Naive B cell (primary cell): ENCODE measurements around the gene MARK3. TPM values are rescaled to one million over a fixed set of nuclear protein-coding genes. Genes with fewer than 3 reads are reported as not detected.

Experiments
- ATAC-seq, 2 donors: fragments of 150-1000 bp; cut with Tn5 transposase; 2 replicates each; pipeline ENCODE4 v1.10.0; 2021; ENCODE audit warnings: low read depth in 2 of 2, mild to moderate bottlenecking in 2 of 2, moderate library complexity in 2 of 2
- DNase-seq: peaks from one replicate; pipeline ENCODE4 v3.0.0; 2022
- H3K27ac Mint-ChIP-seq, 6 donors: one replicate each; pipeline ENCODE4 v1.8.0; 2020 to 2022; ENCODE audit warnings: mild to moderate bottlenecking in 6 of 6, mixed read lengths in 6 of 6, moderate library complexity in 5 of 6, inconsistent platforms in 2 of 6
- H3K27me3 Mint-ChIP-seq, 3 donors: one replicate each; pipeline ENCODE4 v1.8.0; 2021 to 2022; ENCODE audit warnings: mixed read lengths in 3 of 3, mild to moderate bottlenecking in 1 of 3
- H3K36me3 Mint-ChIP-seq, 2 donors: one replicate each; pipeline ENCODE4 v1.8.0; 2020 to 2022; ENCODE audit warnings: mixed read lengths in 2 of 2, inconsistent platforms in 1 of 2, mild to moderate bottlenecking in 1 of 2
- H3K4me1 Mint-ChIP-seq, 3 donors: one replicate each; pipeline ENCODE4 v1.8.0; 2020 to 2022; ENCODE audit warnings: mixed read lengths in 3 of 3, inconsistent platforms in 1 of 3, mild to moderate bottlenecking in 1 of 3, moderate library complexity in 1 of 3
- H3K4me3 Mint-ChIP-seq, 8 donors: one replicate each; pipeline ENCODE4 v1.8.0; 2020 to 2022; ENCODE audit warnings: mild to moderate bottlenecking in 8 of 8, mixed read lengths in 8 of 8, moderate library complexity in 8 of 8, inconsistent platforms in 2 of 8
- H3K9me3 Mint-ChIP-seq, 7 donors: one replicate each; pipeline ENCODE4 v1.8.0; 2020 to 2022; ENCODE audit warnings: mixed read lengths in 7 of 7, mild to moderate bottlenecking in 5 of 7, inconsistent platforms in 2 of 7, moderate library complexity in 1 of 7
- polyA plus RNA-seq, 6 donors: library from polyadenylated mRNA; unstranded; fragments of 300-500 nt; fragmentation: Illumina TruSeq; gene quantifications; one replicate each; pipeline ENCODE4 v1.2.3, GENCODE V29; 2021; ENCODE audit warnings: low read depth in 6 of 6

The MARK3 gene
- polyA plus RNA-seq, 6 donors from 2014 or later, result 31.4 to 61.4 (median 34.6) TPM

GRCh38 chr14:103534576-103535061 lies 149.4 kb downstream of the MARK3 start:
- DNase-seq, result no peak
- Mint-ChIP-seq H3K9me3 (no peaks in the 10 kb centered on the region), H3K36me3 (no peaks in the 10 kb centered on the region), H3K4me1 (peaks cover 18 to 30% (median 24%) of the 10 kb centered on the region in 3 donors), H3K4me3 (no peak overlapping the region), H3K27me3 (peaks cover 0 to 5% (median 0%) of the 10 kb centered on the region in 3 donors), H3K27ac (no peak overlapping the region)
- ATAC-seq, result no peak

- Mint-ChIP-seq H3K27me3 (peaks cover 0 to 5% (median 0%) of the 10 kb centered on the region in 3 donors), H3K27ac (peak overlapping the region in 1 of 6 donors; percentile 37), H3K9me3 (no peaks in the 10 kb centered on the region), H3K36me3 (no peaks in the 10 kb centered on the region), H3K4me1 (peaks cover 11 to 24% (median 18%) of the 10 kb centered on the region in 3 donors), H3K4me3 (no peak overlapping the region)
- no peak for ATAC-seq
- no peak for DNase-seq
Measured at GRCh38 chr14:103535081-103535890, 150.1 kb downstream of the MARK3 start.

DNA sequence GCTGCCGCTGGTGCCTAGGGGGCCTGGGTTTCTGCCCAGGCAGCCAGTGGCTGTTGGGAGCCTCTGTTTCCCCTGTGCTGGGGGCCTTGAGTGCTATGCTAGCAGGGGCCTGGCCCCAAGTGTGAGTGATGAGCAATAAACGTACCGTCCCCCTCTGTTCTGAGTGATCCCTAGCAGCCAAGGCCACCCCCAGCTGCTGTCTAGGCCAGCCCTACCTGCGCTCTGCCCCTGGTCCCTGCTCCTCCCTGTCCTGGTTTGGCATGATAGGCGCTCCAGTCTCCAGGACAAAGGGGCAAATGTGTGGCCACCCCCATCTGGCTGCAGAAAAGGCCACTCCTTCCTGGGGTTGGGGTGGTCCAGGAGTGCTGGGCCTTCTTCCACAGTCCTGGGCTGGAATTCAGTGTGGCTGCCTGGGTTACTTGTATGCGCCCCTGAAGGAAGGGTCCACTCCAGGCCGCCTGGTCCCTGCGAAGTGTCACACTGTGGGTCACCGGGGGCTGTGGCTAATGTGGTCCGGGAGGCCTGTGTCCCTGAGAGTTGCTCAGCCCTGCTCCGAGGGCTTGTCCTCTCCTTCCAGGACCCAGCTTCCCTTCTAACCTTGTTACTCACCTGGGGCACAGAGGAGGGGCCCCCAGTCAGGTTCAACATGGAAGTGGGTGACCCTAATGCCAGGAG lies 150.8 kb downstream of the MARK3 start:
- DNase-seq (no peak), ATAC-seq (no peak)
- Mint-ChIP-seq H3K4me3 (peak overlapping the region in 1 of 8 donors; percentile 35), H3K27ac (no peak overlapping the region), H3K27me3 (peaks cover 0 to 5% (median 0%) of the 10 kb centered on the region in 3 donors), H3K4me1 (peaks cover 7 to 17% (median 14%) of the 10 kb centered on the region in 3 donors), H3K36me3 (no peaks in the 10 kb centered on the region), H3K9me3 (no peaks in the 10 kb centered on the region)

- Mint-ChIP-seq H3K4me3 (no peak overlapping the region), H3K27me3 (peaks cover 0 to 5% (median 0%) of the 10 kb centered on the region in 3 donors), H3K4me1 (peaks cover under 1 to 10% (median 7%) of the 10 kb centered on the region in 3 donors), H3K9me3 (no peaks in the 10 kb centered on the region), H3K27ac (peak overlapping the region in 2 of 6 donors; percentile 52 to 65), H3K36me3 (no peaks in the 10 kb centered on the region)
- DNase-seq (no peak), ATAC-seq (no peak)
Measured at GRCh38 chr14:103536693-103537092, 151.5 kb downstream of the MARK3 start.

GRCh38 chr14:103537175-103537990 lies 152.2 kb downstream of the MARK3 start:
- Mint-ChIP-seq H3K4me3 (no peak overlapping the region), H3K27ac (peak overlapping the region in 2 of 6 donors; percentile 7 to 65), H3K27me3 (peaks cover 0 to 5% (median 0%) of the 10 kb centered on the region in 3 donors), H3K36me3 (no peaks in the 10 kb centered on the region), H3K9me3 (no peaks in the 10 kb centered on the region), H3K4me1 (peaks cover 0 to 5% (median 3%) of the 10 kb centered on the region in 3 donors)
- DNase-seq, result no peak
- no peak for ATAC-seq

DNA sequence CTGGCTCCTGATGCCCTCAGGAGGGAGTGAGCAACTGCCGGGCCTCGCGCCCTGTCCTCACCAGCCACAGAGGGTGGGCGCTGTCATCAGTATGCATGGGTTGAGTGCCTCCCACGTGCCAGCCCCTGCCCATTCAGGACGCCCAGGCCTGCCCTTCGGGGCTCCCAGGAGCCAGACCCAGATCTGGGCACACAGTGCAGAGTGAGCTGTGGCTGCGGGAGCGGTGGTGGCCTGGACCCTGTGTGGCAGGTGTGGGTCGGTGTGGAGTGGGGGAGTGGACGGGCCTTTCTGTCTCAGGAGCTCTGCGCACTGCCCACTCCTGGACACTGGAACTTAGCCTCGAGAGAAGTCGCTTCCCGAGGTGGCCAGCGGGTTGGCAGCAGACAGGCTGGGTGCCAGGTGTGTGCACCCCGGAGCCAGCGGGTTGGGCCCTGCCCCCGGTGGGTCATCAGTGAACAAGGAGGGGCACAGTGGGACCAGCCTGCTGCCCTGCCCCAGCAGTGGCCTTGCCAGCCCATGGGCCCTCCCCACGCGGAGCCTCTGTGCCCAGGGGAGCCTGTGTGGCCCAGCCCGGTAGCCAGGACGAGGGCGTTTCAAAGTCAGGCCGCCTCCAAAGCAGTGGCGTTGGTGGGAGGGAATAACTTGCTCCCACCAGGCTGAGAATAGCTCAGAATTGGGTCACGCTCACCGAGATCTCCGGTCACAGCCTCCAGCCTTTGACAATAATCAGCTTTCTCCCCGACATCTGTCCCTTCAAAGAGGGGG lies 153.3 kb downstream of the MARK3 start:
- H3K4me1 Mint-ChIP-seq, result peaks cover 0 to 5% (median 3%) of the 10 kb centered on the region in 3 donors
- no peak overlapping the region for H3K27ac Mint-ChIP-seq
- peaks cover 0 to 5% (median 0%) of the 10 kb centered on the region in 3 donors for H3K27me3 Mint-ChIP-seq
- no peak overlapping the region for H3K4me3 Mint-ChIP-seq
- H3K9me3 Mint-ChIP-seq, result no peaks in the 10 kb centered on the region
- no peak for DNase-seq
- H3K36me3 Mint-ChIP-seq, result no peaks in the 10 kb centered on the region
- peak in 1 of 2 donors; percentile 9 for ATAC-seq

DNA sequence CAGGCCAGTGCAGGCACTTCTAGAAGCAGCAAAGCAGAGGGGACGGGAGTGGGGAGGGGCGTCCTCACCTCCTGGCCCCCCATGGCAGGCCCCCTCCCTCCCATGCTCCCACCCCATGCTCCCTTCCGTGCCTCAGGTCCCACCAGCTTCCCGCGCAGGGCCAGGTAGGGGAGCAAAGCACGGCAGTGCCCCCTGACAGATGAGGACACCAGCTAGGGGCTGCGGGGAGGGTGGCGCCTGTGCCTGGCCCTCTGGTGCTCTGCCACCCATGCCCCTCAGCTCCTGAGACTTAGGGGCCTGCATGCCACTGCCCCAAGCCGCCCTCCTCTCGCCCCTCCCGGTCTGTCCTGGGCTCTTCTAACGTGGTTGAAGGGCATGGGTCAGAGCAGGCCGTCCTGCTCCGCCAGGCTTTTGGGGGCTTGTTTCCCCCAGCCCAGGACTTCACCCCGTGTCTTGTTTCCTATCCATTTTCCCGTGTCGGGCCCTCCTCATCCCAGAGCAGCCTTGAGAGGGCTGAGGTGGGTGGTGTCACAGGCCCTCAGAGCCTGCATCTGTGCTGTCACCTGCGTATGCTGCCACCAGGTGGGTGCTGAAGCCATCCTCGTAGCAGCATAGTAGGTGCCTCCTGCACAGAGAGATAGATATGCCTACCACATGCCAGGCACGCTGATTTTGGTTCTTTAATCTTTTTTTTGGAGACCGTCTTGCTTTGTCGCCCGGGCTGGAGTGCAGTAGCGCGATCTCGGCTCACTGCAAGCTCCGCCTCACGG lies 154.0 kb downstream of the MARK3 start:
- ATAC-seq, result no peak
- peaks cover 0 to 5% (median 0%) of the 10 kb centered on the region in 3 donors for H3K27me3 Mint-ChIP-seq

DNA sequence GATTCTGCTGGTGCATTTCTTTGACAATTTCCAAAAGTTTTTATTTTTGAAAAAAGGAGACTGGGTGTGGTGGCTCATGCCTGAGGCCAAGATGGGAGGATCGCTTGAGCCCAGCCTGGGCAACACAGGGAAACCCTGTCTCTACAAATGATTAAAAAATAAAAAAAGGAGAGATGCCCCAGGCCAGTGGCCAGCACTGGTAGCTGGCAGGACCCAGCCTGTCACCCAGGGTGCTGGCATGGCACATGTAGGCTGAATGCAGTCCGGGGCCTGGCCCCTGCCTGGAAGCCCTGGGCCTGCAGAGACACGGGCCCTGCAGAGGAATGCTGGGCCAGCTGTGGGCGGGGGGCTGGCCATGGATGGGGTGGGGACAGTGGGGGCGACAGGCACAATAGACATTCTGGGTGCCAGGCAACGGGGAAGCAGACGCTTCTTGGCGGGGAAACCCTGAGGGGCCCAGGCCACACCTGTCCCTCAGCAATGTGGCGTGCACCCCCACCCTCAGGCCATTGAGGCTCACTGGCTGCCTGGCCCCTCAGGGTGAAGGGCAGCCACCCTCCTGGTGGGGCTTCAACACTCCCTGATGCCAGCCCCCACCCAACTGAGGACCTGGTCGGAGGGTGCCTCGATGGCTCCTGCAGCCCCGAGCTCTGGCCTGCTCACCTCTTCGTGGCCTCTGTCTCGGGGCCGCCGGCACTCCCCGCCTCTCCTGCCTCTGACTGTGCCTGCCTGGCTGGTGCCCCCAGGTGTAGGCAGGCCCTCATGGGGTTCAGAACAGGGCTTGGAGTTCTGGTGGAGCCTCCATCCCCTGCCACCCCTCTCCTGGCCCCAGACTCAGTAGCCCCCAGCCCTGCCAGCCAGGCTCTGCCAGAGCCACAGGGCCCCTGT lies 155.8 kb downstream of the MARK3 start:
- peaks cover 0 to 5% (median 3%) of the 10 kb centered on the region in 3 donors for H3K4me1 Mint-ChIP-seq
- no peaks in the 10 kb centered on the region for H3K36me3 Mint-ChIP-seq
- H3K27ac Mint-ChIP-seq, result no peak overlapping the region
- ATAC-seq, result no peak
- DNase-seq, result no peak
- no peak overlapping the region for H3K4me3 Mint-ChIP-seq
- H3K9me3 Mint-ChIP-seq, result no peaks in the 10 kb centered on the region
- peaks cover 0 to 5% (median 0%) of the 10 kb centered on the region in 3 donors for H3K27me3 Mint-ChIP-seq

More for the DNA sequence above, 154.0 kb downstream of the MARK3 start:
- H3K4me3 Mint-ChIP-seq, result peak overlapping the region in 1 of 8 donors; percentile 53
- peaks cover 0 to 5% (median 3%) of the 10 kb centered on the region in 3 donors for H3K4me1 Mint-ChIP-seq
- no peaks in the 10 kb centered on the region for H3K36me3 Mint-ChIP-seq
- no peaks in the 10 kb centered on the region for H3K9me3 Mint-ChIP-seq
- H3K27ac Mint-ChIP-seq, result no peak overlapping the region
- DNase-seq, result no peak

DNA sequence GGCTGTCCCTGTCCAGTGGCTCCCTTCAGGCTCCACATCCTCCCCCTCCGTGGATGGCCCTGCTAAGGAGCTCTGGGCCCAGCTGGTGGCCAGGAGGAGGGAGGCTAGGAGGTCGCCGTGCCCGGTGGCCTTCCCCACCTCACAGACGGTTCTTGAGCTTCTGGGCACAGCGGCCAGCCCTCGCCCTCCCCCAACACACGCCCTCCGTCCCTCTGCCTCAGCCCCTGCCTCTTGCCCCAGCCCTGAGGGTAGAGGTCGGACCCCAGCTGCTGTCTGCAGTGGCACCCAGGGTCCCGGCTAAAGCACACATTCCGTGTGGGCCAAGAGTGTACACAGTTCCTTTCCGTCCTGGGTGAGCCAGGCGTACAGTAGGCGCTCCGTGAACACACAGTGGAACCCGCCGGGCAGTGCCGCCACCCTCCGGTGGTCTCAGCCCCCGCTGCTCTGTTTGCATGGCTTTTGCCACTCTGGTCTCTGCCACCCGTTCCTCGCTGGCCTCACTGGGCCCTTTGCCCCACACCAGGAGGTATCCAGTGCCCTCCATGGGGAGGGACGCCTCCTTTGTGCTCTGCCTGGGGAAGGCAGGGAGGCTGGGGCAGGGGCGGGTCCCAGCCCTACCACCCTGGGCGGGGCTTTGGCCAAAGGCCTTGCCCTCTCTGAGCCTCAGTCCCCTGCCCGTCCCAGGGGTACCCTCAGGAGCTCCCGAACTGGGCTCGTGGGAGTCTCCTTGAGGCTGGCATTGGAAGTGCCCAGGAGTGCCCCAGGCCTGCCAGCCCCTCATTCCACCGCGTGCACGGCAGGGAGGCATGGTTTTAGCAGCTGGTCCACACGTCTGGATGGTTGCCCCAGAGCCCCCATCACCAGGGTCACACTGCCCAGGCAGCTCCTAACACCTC lies 156.7 kb downstream of the MARK3 start:
- H3K4me3 Mint-ChIP-seq, result no peak overlapping the region
- H3K27ac Mint-ChIP-seq, result no peak overlapping the region
- ATAC-seq (no peak), DNase-seq (no peak)
- peaks cover 0 to 5% (median 0%) of the 10 kb centered on the region in 3 donors for H3K27me3 Mint-ChIP-seq
- H3K36me3 Mint-ChIP-seq, result no peaks in the 10 kb centered on the region
- H3K9me3 Mint-ChIP-seq, result no peaks in the 10 kb centered on the region
- H3K4me1 Mint-ChIP-seq, result peaks cover 2 to 7% (median 5%) of the 10 kb centered on the region in 3 donors

GRCh38 chr14:103542605-103543088 lies 157.4 kb downstream of the MARK3 start:
- H3K36me3 Mint-ChIP-seq, result no peaks in the 10 kb centered on the region
- no peaks in the 10 kb centered on the region for H3K9me3 Mint-ChIP-seq
- no peak overlapping the region for H3K4me3 Mint-ChIP-seq
- no peak overlapping the region for H3K27ac Mint-ChIP-seq
- H3K27me3 Mint-ChIP-seq, result peaks cover 0 to 5% (median 0%) of the 10 kb centered on the region in 3 donors
- peaks cover 2 to 7% (median 5%) of the 10 kb centered on the region in 3 donors for H3K4me1 Mint-ChIP-seq
- DNase-seq (no peak), ATAC-seq (no peak)
